GM18511 (cell line): ENCODE data around the gene DARS2.

Experiments
- ATAC-seq: cut with Tn5 transposase; IDR thresholded peaks from one replicate; pipeline ENCODE4 v1.9.1; 2021; ENCODE audit warnings: mild to moderate bottlenecking, moderate library complexity; ENCODE audit not compliant: unreplicated experiment

DARS2 gene

DNA sequence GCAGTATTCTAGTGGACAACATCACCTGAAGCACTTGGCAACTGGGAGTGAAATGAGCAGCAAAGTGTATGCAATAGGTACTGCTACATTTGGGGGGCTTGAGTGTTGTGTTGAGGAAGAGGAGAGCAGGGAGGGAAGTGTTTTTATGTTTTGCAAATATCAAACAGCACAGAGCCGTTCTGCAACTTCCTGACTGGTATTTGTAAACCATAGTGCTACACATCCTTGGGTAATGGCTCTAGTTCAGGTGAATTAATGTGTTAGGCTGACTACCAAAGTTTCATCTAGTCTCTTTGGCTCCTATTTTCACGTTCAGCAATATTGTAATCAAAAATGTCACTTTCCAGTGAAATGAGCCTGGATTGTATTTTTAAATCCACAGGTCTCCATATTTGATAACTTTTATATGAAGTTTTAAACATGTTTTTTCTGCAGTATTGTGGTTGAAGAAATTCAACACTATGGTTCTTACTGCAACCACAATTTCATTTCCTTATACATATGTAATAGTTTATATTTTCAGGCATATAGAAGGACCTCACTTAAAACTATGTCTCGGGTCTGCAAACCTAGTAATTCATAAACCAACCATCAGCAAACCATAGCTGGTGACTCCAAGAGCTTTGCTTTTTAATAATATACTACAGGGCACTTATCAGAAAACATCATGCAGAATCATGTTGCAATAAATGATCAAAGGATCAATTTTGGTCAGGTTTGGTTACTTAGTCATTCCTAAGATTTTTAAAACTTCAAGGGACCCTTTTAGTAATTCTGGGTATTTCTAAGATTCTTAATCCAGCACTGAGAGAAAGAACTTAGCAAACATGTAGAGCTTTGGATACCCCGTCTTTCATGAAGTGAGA, 62.5 kb downstream of the DARS2 start:
- no peak for ATAC-seq

DNA sequence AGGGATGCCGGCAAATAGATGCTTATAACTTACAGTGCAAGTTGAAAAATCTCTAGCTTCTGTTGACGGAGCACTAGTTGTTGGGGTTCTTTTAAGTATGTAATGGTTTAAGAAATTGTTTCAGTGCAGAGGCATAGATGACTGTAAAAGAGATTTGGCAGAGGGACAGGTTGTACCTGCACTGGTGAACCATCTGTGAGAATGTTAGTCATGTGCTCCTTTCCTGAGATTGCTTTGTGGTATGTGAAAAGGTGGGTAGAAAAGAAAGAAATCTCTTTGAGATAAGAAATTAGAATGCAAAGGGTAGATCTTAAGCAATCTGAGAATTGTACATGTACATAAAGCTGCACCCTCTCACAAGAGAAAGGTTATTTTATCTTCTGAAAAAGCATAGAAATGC, 63.2 kb downstream of the DARS2 start:
- ATAC-seq: no peak

DNA sequence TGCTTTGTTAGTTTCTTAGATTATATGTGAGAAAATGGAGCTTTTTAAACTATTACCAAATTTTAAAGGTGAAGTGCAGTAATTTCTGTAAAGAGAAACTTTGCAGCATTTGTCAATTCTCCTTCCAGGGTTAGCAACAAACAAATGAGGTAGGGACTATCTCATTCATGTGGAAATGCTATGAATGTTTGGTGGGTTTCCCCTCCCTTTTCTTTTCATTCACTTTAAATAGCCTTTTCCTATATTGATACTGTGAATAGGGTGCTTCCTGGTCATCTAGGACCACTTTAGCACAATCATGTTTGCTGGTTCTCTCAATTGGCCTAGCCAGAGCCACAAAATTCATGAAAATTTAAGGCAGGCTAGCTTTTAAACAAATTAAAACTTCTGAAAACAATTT, 64.3 kb downstream of the DARS2 start:
- no peak for ATAC-seq

DNA sequence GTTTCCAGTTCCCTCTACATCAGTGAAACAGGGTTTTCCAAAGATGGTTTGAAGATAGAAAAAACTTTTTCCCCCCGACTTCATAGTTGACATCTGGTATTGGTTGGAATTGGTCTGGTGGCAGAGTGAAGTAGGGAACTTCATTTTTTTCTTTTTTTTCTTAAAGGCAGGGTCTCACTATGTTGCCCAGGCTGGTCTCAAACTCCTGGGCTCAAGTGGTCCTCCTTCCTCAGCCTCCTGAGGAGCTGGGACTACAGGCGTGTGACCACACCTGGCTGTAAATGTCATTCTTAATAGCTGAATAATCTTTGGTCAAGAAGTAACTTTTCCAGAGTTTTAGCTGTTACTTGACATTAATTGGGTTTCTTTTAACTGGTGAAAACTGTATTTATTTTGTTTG, 65.4 kb downstream of the DARS2 start:
- no peak for ATAC-seq

DNA sequence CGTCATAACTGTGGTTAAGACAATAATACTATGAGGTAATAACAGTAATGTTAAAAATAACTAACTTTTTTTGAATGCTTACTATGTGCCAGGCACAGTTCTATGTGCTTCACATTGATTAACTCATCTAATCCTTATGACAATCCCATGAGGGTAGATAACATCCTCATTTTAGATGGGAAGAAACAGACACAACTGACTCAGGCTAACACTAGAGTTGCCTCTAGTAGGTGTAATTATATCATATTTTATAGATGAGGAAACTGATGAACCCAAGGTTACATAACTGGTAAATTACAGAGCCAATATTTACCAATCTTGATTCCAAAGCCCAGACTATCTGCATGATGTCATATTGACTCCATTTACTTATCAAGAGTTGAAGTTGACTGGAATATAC, 69.1 kb downstream of the DARS2 start:
- ATAC-seq: no peak

DNA sequence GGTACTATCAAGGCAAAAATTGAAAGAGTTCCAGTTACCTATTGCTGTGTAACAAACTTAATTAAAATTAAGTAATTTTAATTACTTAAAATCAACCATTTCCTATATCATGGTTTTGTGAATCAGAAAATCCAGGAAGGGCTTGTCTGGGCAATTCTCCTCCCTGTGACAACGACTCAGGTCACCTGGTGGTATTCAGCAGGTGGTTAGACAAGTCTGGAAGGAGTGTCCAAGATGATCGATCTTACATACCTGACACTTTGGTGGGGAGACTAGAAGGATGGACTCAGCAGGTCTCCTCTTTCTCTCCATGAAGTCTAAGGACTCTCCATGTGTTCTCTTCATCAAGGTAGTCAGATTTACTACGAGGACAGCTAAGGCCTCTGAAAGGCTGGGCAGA, 69.7 kb downstream of the DARS2 start:
- ATAC-seq: no peak

DNA sequence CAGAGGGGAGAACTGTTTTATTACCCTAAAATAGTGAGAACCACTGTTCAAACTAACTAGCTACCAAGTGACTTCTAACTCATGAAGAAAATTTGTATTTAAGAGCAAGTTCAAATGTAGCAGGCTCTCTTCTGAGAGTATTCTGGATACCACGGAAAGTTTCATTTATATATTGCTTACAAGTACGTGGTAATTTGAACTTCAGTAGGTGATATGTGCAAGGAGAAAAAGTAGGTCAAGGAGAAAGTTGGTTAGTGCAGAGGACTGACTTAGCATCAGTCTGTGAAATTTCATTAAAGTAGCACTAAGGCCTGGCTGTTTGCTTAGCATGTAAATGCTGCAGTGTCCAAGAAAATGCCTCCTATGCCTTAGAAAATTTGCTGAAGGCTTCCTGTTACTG, 76.0 kb downstream of the DARS2 start:
- no peak for ATAC-seq

DNA sequence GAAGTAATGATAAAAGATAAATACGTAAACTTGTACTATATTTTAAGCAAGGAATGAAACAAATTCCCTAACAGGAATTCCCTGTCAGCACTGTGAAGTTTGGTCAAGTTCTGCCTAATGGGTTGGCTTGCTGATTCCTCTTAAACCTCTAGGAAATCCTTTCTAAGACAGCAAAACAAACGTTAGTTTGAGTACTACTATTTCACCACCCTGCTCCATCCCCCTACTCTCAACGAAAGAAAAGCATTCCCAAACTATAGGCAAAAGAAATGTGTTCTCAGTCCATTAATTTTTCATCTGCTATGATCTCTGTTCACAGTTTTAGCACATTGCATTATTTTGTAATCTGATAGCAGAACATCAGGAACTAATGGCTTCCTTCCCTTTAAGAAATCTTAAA, 76.5 kb downstream of the DARS2 start:
- no peak for ATAC-seq

DNA sequence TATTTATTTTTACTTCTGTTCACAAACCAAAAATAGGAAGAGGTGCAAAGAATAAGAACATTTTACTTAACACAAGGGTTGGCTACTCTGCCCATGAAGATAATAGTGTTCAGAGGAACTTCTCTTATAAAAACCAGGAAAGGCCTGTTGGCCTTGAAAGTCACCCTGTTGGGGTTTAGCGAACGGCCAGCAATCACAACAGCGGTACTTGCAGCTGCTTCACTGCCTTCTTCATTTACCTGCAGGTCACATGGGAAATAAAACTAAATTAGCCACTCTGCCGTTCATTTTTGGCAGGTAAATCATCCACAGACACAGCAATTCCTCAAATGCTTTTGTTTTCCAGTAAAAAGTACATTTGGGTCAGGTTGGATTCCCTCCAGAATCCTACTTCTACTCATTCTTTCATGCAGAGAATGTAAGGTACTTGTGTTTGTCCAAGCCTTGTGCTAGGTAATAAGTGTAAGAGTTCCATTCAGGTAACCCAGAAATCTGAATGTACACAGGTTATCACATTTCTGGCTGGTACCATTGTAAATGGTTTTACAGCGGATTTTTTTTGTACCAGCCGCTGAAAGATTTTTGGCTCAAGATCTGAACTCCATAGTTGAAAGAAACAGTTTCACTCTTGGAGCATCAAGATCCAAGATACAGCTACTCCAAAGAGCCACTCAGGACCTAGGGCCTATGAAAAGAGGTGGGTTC, 79.5 kb downstream of the DARS2 start:
- no peak for ATAC-seq
